Activated CD4-positive, alpha-beta T cell treated with anti-CD3 and anti-CD28 coated beads for 4 hours (primary cell): ENCODE data around the gene ATR.
"Not testable (repeated sequence)": the region's sequence is repeated elsewhere in the genome, so short reads cannot be mapped to it uniquely, and the experiment has no call there.

Experiments used
- DNase-seq, 2 donors: peaks; one replicate each; pipeline ENCODE4 v3.0.0-alpha.2; 2020

Gene ATR

GRCh38 chr3:142445816-142446254 is 132.7 kb downstream of the ATR start:
- peak; percentile 6 to 8 for DNase-seq

- DNase-seq, result no peak
These were observed 134.2 kb downstream of the ATR start for GRCh38 chr3:142444343-142444742.

GRCh38 chr3:142443060-142443459 is 135.5 kb downstream of the ATR start:
- not testable (repeated sequence) for DNase-seq

- DNase-seq, result not testable (repeated sequence)
These were observed 138.9 kb downstream of the ATR start for GRCh38 chr3:142439499-142440220.

GRCh38 chr3:142438096-142438495 is 140.4 kb downstream of the ATR start:
- not testable (repeated sequence) for DNase-seq

GRCh38 chr3:142436951-142437585 is 141.5 kb downstream of the ATR start:
- no peak for DNase-seq

- no peak for DNase-seq
These were observed 144.0 kb downstream of the ATR start for GRCh38 chr3:142434503-142434902.

GRCh38 chr3:142433110-142433509 is 145.4 kb downstream of the ATR start:
- no peak for DNase-seq

GRCh38 chr3:142429582-142429981 is 149.0 kb downstream of the ATR start:
- no peak for DNase-seq

GRCh38 chr3:142424754-142425153 is 153.8 kb downstream of the ATR start:
- DNase-seq, result no peak

- no peak for DNase-seq
These were observed 159.5 kb downstream of the ATR start for GRCh38 chr3:142418926-142419592.

GRCh38 chr3:142417302-142417701 is 161.2 kb downstream of the ATR start:
- DNase-seq, result no peak

GRCh38 chr3:142400537-142400936 is 178.0 kb downstream of the ATR start:
- DNase-seq, result not testable (repeated sequence)
